Measurements from ENCODE around the gene FYN. TPM values are rescaled to one million over a fixed set of nuclear protein-coding genes. Genes with fewer than 3 reads are reported as not detected.
A peak's percentile ranks its signal among the peaks of the same experiment; 100 is the strongest.

Gene FYN
- total and polyA plus RNA-seq, 2 experiments from 2014 or later, result 58.6 to 166 TPM

- Histone ChIP-seq H3K4me1 (ENCODE audit: insufficient read depth) (peaks cover 22% of the 10 kb centered on the region), H3K79me2 (ENCODE audit: insufficient read depth) (no peaks in the 10 kb centered on the region), H4K20me1 (ENCODE audit: insufficient read depth) (no peaks in the 10 kb centered on the region), H3F3A (ENCODE audit: insufficient read depth) (peaks cover 18% of the 10 kb centered on the region), H3K27me3 (replicated peaks; ENCODE audit: insufficient read depth) (no peaks in the 10 kb centered on the region), H2AFZ (no peak overlapping the region), H3K36me3 (ENCODE audit: low read depth) (peaks cover 21% of the 10 kb centered on the region; the same call in 1 of the 2 replicates), H3K4me3 (no peak overlapping the region), H3K9me3 (ENCODE audit: low read depth) (no peaks in the 10 kb centered on the region), H3K9ac (no peak overlapping the region), H3K4me2 (ENCODE audit: unreplicated experiment) (no peak overlapping the region), H3K27ac (no peak overlapping the region), H3K9me2 (ENCODE audit: insufficient read depth) (no peaks in the 10 kb centered on the region)
- peak; percentile 31 for DNase-seq
- in situ Hi-C loops (cut with MboI), result no loop called here
- no peak for TF ChIP-seq EZH2phosphoT487 (IDR thresholded peaks at IDR 0.05; ENCODE audit: insufficient read depth, low read depth)
- 62 to 70% methylated on average over 5 of the region's 5 CpGs for WGBS, 2 experiments (ENCODE audit: low coverage in 1 of 2, low lambda C conversion rate in 2 of 2, missing lambda C conversion rate in 2 of 2)
These were observed 204.8 kb downstream of the FYN start for GRCh38 chr6:111668410-111668809.

- Histone ChIP-seq H3K9me3 (ENCODE audit: low read depth) (no peaks in the 10 kb centered on the region), H3K27me3 (replicated peaks; ENCODE audit: insufficient read depth) (no peaks in the 10 kb centered on the region), H2AFZ (no peak overlapping the region), H3K9me2 (ENCODE audit: insufficient read depth) (no peaks in the 10 kb centered on the region), H3K4me1 (ENCODE audit: insufficient read depth) (peaks cover 27% of the 10 kb centered on the region), H3K27ac (no peak overlapping the region), H3F3A (ENCODE audit: insufficient read depth) (peaks cover 22% of the 10 kb centered on the region), H3K4me3 (no peak overlapping the region), H3K9ac (no peak overlapping the region), H3K4me2 (ENCODE audit: unreplicated experiment) (no peak overlapping the region), H3K79me2 (ENCODE audit: insufficient read depth) (no peaks in the 10 kb centered on the region), H3K36me3 (ENCODE audit: low read depth) (peaks cover 19% of the 10 kb centered on the region; the same call in 1 of the 2 replicates), H4K20me1 (ENCODE audit: insufficient read depth) (no peaks in the 10 kb centered on the region)
- no peak for TF ChIP-seq EZH2 (IDR thresholded peaks at IDR 0.05; ENCODE audit: insufficient read depth, poor library complexity, severe bottlenecking)
- no peak for TF ChIP-seq EZH2phosphoT487 (IDR thresholded peaks at IDR 0.05; ENCODE audit: insufficient read depth, low read depth)
- 45 to 49% methylated on average over 8 of the region's 8 CpGs for WGBS, 2 experiments (ENCODE audit: low coverage in 1 of 2, low lambda C conversion rate in 2 of 2, missing lambda C conversion rate in 2 of 2)
- in situ Hi-C loops (cut with MboI), result no loop called here
- no peak for DNase-seq
These were observed 205.3 kb downstream of the FYN start for GRCh38 chr6:111667931-111668330.

- Histone ChIP-seq H3K36me3 (ENCODE audit: low read depth) (peaks cover 15% of the 10 kb centered on the region; the same call in 1 of the 2 replicates), H3K9ac (no peak overlapping the region), H3K9me3 (ENCODE audit: low read depth) (no peaks in the 10 kb centered on the region), H3F3A (ENCODE audit: insufficient read depth) (peaks cover 25% of the 10 kb centered on the region), H3K9me2 (ENCODE audit: insufficient read depth) (no peaks in the 10 kb centered on the region), H4K20me1 (ENCODE audit: insufficient read depth) (no peaks in the 10 kb centered on the region), H2AFZ (no peak overlapping the region), H3K4me2 (ENCODE audit: unreplicated experiment) (no peak overlapping the region), H3K4me3 (no peak overlapping the region), H3K4me1 (ENCODE audit: insufficient read depth) (peaks cover 37% of the 10 kb centered on the region), H3K27me3 (replicated peaks; ENCODE audit: insufficient read depth) (no peaks in the 10 kb centered on the region), H3K27ac (no peak overlapping the region), H3K79me2 (ENCODE audit: insufficient read depth) (no peaks in the 10 kb centered on the region)
- WGBS, 2 experiments (ENCODE audit: low coverage in 1 of 2, low lambda C conversion rate in 2 of 2, missing lambda C conversion rate in 2 of 2), result 12 to 28% methylated on average over 2 of the region's 2 CpGs
- in situ Hi-C loops (cut with MboI), result no loop called here
- TF ChIP-seq EZH2 (IDR thresholded peaks at IDR 0.05; ENCODE audit: insufficient read depth, poor library complexity, severe bottlenecking) (no peak), EZH2phosphoT487 (IDR thresholded peaks at IDR 0.05; ENCODE audit: insufficient read depth, low read depth) (no peak)
- DNase-seq, result peak; percentile 32
These were observed 206.4 kb downstream of the FYN start for GRCh38 chr6:111666847-111667246.

GRCh38 chr6:111664565-111665030 is 208.7 kb downstream of the FYN start:
- TF ChIP-seq EZH2phosphoT487 (IDR thresholded peaks at IDR 0.05; ENCODE audit: insufficient read depth, low read depth) (no peak), EZH2 (IDR thresholded peaks at IDR 0.05; ENCODE audit: insufficient read depth, poor library complexity, severe bottlenecking) (no peak)

More at GRCh38 chr6:111664565-111665030, 208.7 kb downstream of the FYN start:
- H3K4me3 ChIP-seq, result peak overlapping the region; percentile 44; the same call in 1 of the 2 replicates
- no peaks in the 10 kb centered on the region for H4K20me1 ChIP-seq (ENCODE audit: insufficient read depth)
- no peaks in the 10 kb centered on the region for H3K79me2 ChIP-seq (ENCODE audit: insufficient read depth)
- H3K27me3 ChIP-seq (replicated peaks; ENCODE audit: insufficient read depth), result no peaks in the 10 kb centered on the region
- peaks cover 37% of the 10 kb centered on the region for H3K4me1 ChIP-seq (ENCODE audit: insufficient read depth)
- peaks cover 25% of the 10 kb centered on the region for H3F3A ChIP-seq (ENCODE audit: insufficient read depth)
- in situ Hi-C loops (cut with MboI), result no loop called here
- H2AFZ ChIP-seq, result peak overlapping the region; percentile 36; the same call in 1 of the 2 replicates
- peak overlapping the region; percentile 67 for H3K4me2 ChIP-seq (ENCODE audit: unreplicated experiment)
- DNase-seq, result peak; percentile 14
- WGBS, 2 experiments (ENCODE audit: low coverage in 1 of 2, low lambda C conversion rate in 2 of 2, missing lambda C conversion rate in 2 of 2), result 16 to 24% methylated on average over 7 of the region's 7 CpGs
- H3K9ac ChIP-seq, result 0 out of 2 replicates have a peak overlapping the region, but pooled peaks have one; percentile 4
- H3K9me3 ChIP-seq (ENCODE audit: low read depth), result no peaks in the 10 kb centered on the region
- H3K27ac ChIP-seq, result peak overlapping the region; percentile 38
- peaks cover 10% of the 10 kb centered on the region for H3K36me3 ChIP-seq (ENCODE audit: low read depth)
- no peaks in the 10 kb centered on the region for H3K9me2 ChIP-seq (ENCODE audit: insufficient read depth)
